ENCODE results near the gene PRDX2.

DNA sequence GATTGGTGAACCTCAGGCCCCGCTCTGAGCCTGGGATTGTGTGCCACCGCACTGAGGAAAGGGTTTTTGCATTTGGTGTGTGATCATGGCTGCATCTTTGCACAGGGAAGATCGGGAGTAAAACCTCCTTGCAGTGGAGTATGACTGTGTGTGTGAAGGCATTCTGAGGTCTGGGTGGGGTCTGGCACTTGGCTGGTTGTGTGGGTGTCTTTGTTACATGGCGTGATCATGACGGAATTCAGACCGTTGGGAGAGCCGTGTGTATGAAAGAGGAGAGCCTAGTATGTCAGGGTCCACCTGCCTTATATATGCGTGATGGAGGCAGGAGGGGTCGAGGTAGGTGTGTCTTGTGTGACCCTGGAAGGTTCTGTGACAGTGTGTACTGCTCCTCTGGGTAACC lies 50.7 kb downstream of the PRDX2 start:
- TF ChIP-seq, protein P1, sequence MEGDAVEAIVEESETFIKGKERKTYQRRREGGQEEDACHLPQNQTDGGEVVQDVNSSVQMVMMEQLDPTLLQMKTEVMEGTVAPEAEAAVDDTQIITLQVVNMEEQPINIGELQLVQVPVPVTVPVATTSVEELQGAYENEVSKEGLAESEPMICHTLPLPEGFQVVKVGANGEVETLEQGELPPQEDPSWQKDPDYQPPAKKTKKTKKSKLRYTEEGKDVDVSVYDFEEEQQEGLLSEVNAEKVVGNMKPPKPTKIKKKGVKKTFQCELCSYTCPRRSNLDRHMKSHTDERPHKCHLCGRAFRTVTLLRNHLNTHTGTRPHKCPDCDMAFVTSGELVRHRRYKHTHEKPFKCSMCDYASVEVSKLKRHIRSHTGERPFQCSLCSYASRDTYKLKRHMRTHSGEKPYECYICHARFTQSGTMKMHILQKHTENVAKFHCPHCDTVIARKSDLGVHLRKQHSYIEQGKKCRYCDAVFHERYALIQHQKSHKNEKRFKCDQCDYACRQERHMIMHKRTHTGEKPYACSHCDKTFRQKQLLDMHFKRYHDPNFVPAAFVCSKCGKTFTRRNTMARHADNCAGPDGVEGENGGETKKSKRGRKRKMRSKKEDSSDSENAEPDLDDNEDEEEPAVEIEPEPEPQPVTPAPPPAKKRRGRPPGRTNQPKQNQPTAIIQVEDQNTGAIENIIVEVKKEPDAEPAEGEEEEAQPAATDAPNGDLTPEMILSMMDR (IDR thresholded peaks at IDR 0.05; ENCODE audit: poor library complexity), result no peak
- no peak for TF ChIP-seq EZH2 (IDR thresholded peaks at IDR 0.05; ENCODE audit: borderline replicate concordance)

Data from hepatocyte (in vitro differentiated cells).